Natural killer cell (primary cell): ENCODE measurements around the gene CNTNAP1. TPM values are rescaled to one million over a fixed set of nuclear protein-coding genes. Genes with fewer than 3 reads are reported as not detected.
A peak's percentile ranks its signal among the peaks of the same experiment; 100 is the strongest.

Source experiments
- ATAC-seq, 3 donors: fragments of 150-1000 bp in 2 of 3; fragments of 200-7000 bp in 1 of 3; cut with Tn5 transposase; 1 replicate in 1 of 3; 2 replicates in 2 of 3; pipeline ENCODE4 v1.10.0; 2021; ENCODE audit warnings: mild to moderate bottlenecking in 2 of 3, moderate library complexity in 2 of 3
- DNase-seq, 2 donors: peaks; one replicate each; pipeline versions ENCODE4 v3.0.0 to v3.0.0-alpha.2; 2013 to 2021; ENCODE audit warnings: mixed read lengths in 1 of 2
- H3K27ac ChIP-seq: one replicate; pipeline ENCODE4 v1.5.1; 2013; ENCODE audit warnings: mild to moderate bottlenecking, low read length
- H3K27me3 ChIP-seq: one replicate; pipeline ENCODE4 v1.6.1; 2013; ENCODE audit warnings: low read length; ENCODE audit not compliant: control insufficient read depth, insufficient read depth
- H3K36me3 ChIP-seq: one replicate; pipeline ENCODE4 v1.6.1; 2013; ENCODE audit warnings: low read length; ENCODE audit not compliant: control insufficient read depth, insufficient read depth
- H3K4me1 ChIP-seq: one replicate; pipeline ENCODE4 v1.6.1; 2013; ENCODE audit warnings: low read length; ENCODE audit not compliant: control insufficient read depth, insufficient read depth
- H3K4me3 ChIP-seq: one replicate; pipeline ENCODE4 v1.5.1; 2013; ENCODE audit warnings: low read length
- H3K9me3 ChIP-seq: one replicate; pipeline ENCODE4 v1.6.1; 2013; ENCODE audit warnings: low read length; ENCODE audit not compliant: control insufficient read depth, insufficient read depth
- H3K27ac Mint-ChIP-seq, 2 donors: one replicate each; pipeline ENCODE4 v1.8.0; 2022; ENCODE audit warnings: mild to moderate bottlenecking in 2 of 2, mixed read lengths in 2 of 2, moderate library complexity in 1 of 2
- H3K27me3 Mint-ChIP-seq, 2 donors: one replicate each; pipeline ENCODE4 v1.8.0; 2022; ENCODE audit warnings: low read depth in 2 of 2, mixed read lengths in 2 of 2
- H3K36me3 Mint-ChIP-seq: one replicate; pipeline ENCODE4 v1.8.0; 2022; ENCODE audit warnings: mixed read lengths
- H3K4me1 Mint-ChIP-seq, 2 donors: one replicate each; pipeline ENCODE4 v1.8.0; 2022; ENCODE audit warnings: mixed read lengths in 2 of 2
- H3K4me3 Mint-ChIP-seq: one replicate; pipeline ENCODE4 v1.8.0; 2022; ENCODE audit warnings: mild to moderate bottlenecking, moderate library complexity, mixed read lengths
- H3K9me3 Mint-ChIP-seq, 2 donors: one replicate each; pipeline ENCODE4 v1.8.0; 2022; ENCODE audit warnings: mixed read lengths in 2 of 2
- WGBS: methylation state at CpG from one replicate; pipeline ENCODE4 v1.1.7; 2013; ENCODE audit warnings: missing lambda C conversion rate; ENCODE audit not compliant: insufficient coverage; 5-methylcytosine and 5-hydroxymethylcytosine counted together
- intact Hi-C: fragments of 100-400 bp; cut with micrococcal nuclease; formaldehyde crosslinking; loops from one replicate; pipeline ENCODE4 v1.14.2; 2022
- total RNA-seq, 4 donors: library from RNA; stranded (reverse); fragments of 120-200 nt in 1 of 4; gene quantifications; one replicate each; pipeline versions ENCODE4 v1.2.3 to v1.2.4, GENCODE V29; 2013 to 2022
- TF ChIP-seq, protein P1 (sequence below): fragments of 200-600 bp; IDR thresholded peaks from one replicate; pipeline ENCODE4 v1.8.0; 2022; ENCODE audit warnings: antibody characterized with exemption

Gene CNTNAP1
- total RNA-seq, 3 donors from 2014 or later (not counting 1 experiment from before 2014, with no cell fraction given) = 0.33 to 0.85 (median 0.39) TPM

GRCh38 chr17:42708588-42708987 lies 26.3 kb downstream of the CNTNAP1 start:
- peaks cover 33% of the 10 kb centered on the region for H3K4me1 ChIP-seq
- H3K27ac Mint-ChIP-seq = no peak overlapping the region
- no peak overlapping the region for H3K4me3 Mint-ChIP-seq
- H3K27me3 ChIP-seq = no peaks in the 10 kb centered on the region
- peaks cover 40% of the 10 kb centered on the region for H3K36me3 Mint-ChIP-seq
- no peaks in the 10 kb centered on the region for H3K27me3 Mint-ChIP-seq
- H3K4me1 Mint-ChIP-seq = peaks cover 5 to 8% of the 10 kb centered on the region in 2 donors
- ATAC-seq (peak in 2 of 3 donors; percentile 31 to 53), DNase-seq (no peak)
- H3K27ac ChIP-seq = no peak overlapping the region
- H3K36me3 ChIP-seq = peaks cover 77% of the 10 kb centered on the region
- TF ChIP-seq, protein P1, sequence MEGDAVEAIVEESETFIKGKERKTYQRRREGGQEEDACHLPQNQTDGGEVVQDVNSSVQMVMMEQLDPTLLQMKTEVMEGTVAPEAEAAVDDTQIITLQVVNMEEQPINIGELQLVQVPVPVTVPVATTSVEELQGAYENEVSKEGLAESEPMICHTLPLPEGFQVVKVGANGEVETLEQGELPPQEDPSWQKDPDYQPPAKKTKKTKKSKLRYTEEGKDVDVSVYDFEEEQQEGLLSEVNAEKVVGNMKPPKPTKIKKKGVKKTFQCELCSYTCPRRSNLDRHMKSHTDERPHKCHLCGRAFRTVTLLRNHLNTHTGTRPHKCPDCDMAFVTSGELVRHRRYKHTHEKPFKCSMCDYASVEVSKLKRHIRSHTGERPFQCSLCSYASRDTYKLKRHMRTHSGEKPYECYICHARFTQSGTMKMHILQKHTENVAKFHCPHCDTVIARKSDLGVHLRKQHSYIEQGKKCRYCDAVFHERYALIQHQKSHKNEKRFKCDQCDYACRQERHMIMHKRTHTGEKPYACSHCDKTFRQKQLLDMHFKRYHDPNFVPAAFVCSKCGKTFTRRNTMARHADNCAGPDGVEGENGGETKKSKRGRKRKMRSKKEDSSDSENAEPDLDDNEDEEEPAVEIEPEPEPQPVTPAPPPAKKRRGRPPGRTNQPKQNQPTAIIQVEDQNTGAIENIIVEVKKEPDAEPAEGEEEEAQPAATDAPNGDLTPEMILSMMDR = no peak
- H3K9me3 ChIP-seq = no peaks in the 10 kb centered on the region
- intact Hi-C loops = no loop called here
- no peaks in the 10 kb centered on the region for H3K9me3 Mint-ChIP-seq
- H3K4me3 ChIP-seq = no peak overlapping the region
- 91% methylated on average over 3 of the region's 3 CpGs for WGBS

- no peaks in the 10 kb centered on the region for H3K27me3 Mint-ChIP-seq
- DNase-seq (no peak), ATAC-seq (no peak)
- peaks cover 5 to 8% of the 10 kb centered on the region in 2 donors for H3K4me1 Mint-ChIP-seq
- H3K27me3 ChIP-seq = no peaks in the 10 kb centered on the region
- no peak overlapping the region for H3K27ac ChIP-seq
- TF ChIP-seq, protein P1 = no peak
- no peak overlapping the region for H3K4me3 ChIP-seq
- intact Hi-C loops = no loop called here
- H3K27ac Mint-ChIP-seq = no peak overlapping the region
- peaks cover 33% of the 10 kb centered on the region for H3K4me1 ChIP-seq
- H3K36me3 Mint-ChIP-seq = peaks cover 31% of the 10 kb centered on the region
- no peaks in the 10 kb centered on the region for H3K9me3 Mint-ChIP-seq
- peaks cover 77% of the 10 kb centered on the region for H3K36me3 ChIP-seq
- 98% methylated on average over 2 of the region's 2 CpGs for WGBS
- H3K9me3 ChIP-seq = no peaks in the 10 kb centered on the region
- H3K4me3 Mint-ChIP-seq = no peak overlapping the region
These were observed 27.2 kb downstream of the CNTNAP1 start for GRCh38 chr17:42709561-42709960.

- Mint-ChIP-seq H3K27ac (no peak overlapping the region), H3K9me3 (no peaks in the 10 kb centered on the region), H3K4me3 (no peak overlapping the region), H3K4me1 (no peaks in the 10 kb centered on the region), H3K27me3 (no peaks in the 10 kb centered on the region), H3K36me3 (peaks cover 22% of the 10 kb centered on the region)
- Histone ChIP-seq H3K4me3 (no peak overlapping the region), H3K27me3 (no peaks in the 10 kb centered on the region), H3K4me1 (no peaks in the 10 kb centered on the region), H3K27ac (no peak overlapping the region), H3K9me3 (no peaks in the 10 kb centered on the region), H3K36me3 (peaks cover 77% of the 10 kb centered on the region)
- ATAC-seq (peak; percentile 80 to 84 (median 81)), DNase-seq (peak in 1 of 2 donors; percentile 81)
- 44% methylated on average over 1 of the region's 2 CpGs for WGBS
- TF ChIP-seq, protein P1 = peak; percentile 65
- intact Hi-C loops = loop anchor here (1.0 to 5.0 kb wide), 3 partner anchors 42 to 216 kb away; partner anchors contain the start of gene BECN1
These were observed 38.8 kb downstream of the CNTNAP1 start for GRCh38 chr17:42720996-42721583.

DNA sequence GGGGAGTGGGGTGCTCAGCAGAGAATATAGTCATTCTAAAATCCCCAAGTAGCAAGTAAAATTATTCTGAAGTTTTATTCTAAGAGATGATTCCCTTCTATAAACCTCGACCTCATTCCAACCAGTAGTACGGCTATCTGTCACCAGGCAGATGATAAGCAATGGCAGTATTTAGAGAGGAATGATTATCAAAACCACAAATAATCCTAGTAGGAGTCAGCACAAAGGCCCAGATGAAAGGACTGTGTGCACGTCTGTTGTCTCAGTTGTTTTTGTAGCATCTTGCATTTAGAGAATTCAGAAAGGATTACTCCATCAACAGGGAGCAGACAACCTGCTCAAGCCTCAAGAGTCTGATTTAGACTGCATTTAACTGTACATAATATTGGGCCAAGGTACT lies 41.3 kb downstream of the CNTNAP1 start:
- Mint-ChIP-seq H3K4me1 (no peaks in the 10 kb centered on the region), H3K9me3 (no peaks in the 10 kb centered on the region), H3K4me3 (no peak overlapping the region), H3K27ac (no peak overlapping the region), H3K36me3 (peaks cover 3% of the 10 kb centered on the region), H3K27me3 (no peaks in the 10 kb centered on the region)
- DNase-seq (no peak), ATAC-seq (no peak)
- Histone ChIP-seq H3K27ac (no peak overlapping the region), H3K27me3 (no peaks in the 10 kb centered on the region), H3K9me3 (no peaks in the 10 kb centered on the region), H3K36me3 (peaks cover 71% of the 10 kb centered on the region), H3K4me3 (no peak overlapping the region), H3K4me1 (no peaks in the 10 kb centered on the region)
- WGBS = 100% methylated on average over 1 of the region's 3 CpGs
- intact Hi-C loops = loop anchor here (5.0 kb wide), 1 partner anchor 214 kb away; no protein-coding TSS in a partner anchor
- TF ChIP-seq, protein P1 = no peak
